Suprapubic skin (tissue), 4 donors: ENCODE measurements around the gene HLCS. TPM values are rescaled to one million over a fixed set of nuclear protein-coding genes. Genes with fewer than 3 reads are reported as not detected.

Experiments
- DNase-seq, 2 donors: peaks; one replicate each; pipeline ENCODE4 v3.0.0-alpha.2; 2019; ENCODE audit warnings: low spot score in 2 of 2
- H3K27ac ChIP-seq: fragments of 200-600 bp; sonication (generic); one replicate; pipeline ENCODE4 v1.5.1; 2019
- H3K27me3 ChIP-seq: fragments of 200-600 bp; sonication (generic); one replicate; pipeline ENCODE4 v1.5.1; 2019
- H3K36me3 ChIP-seq: fragments of 200-600 bp; sonication (generic); one replicate; pipeline ENCODE4 v1.5.1; 2019
- H3K4me1 ChIP-seq: fragments of 200-600 bp; sonication (generic); one replicate; pipeline ENCODE4 v1.5.1; 2019
- H3K4me3 ChIP-seq: fragments of 200-600 bp; sonication (generic); one replicate; pipeline ENCODE4 v1.5.1; 2019; ENCODE audit warnings: mild to moderate bottlenecking
- H3K9me3 ChIP-seq: fragments of 200-600 bp; sonication (generic); one replicate; pipeline ENCODE4 v1.5.1; 2019
- CTCF ChIP-seq, 2 donors: fragments of 200-600 bp in 1 of 2; fragments of 450-650 bp in 1 of 2; sonication (generic) in 1 of 2; IDR thresholded peaks; one replicate each; pipeline ENCODE4 v1.5.1; 2016 to 2019; ENCODE audit warnings: antibody characterized with exemption in 2 of 2, mild to moderate bottlenecking in 1 of 2, moderate library complexity in 1 of 2
- EP300 ChIP-seq: sonication (generic); formaldehyde crosslinking; IDR thresholded peaks from one replicate; pipeline ENCODE4 v1.6.1; 2017; ENCODE audit warnings: antibody characterized with exemption
- POLR2A ChIP-seq, 2 donors: fragments of 450-650 bp; IDR thresholded peaks; one replicate each; pipeline ENCODE4 v1.6.1; 2017; ENCODE audit warnings: antibody characterized with exemption in 2 of 2, mild to moderate bottlenecking in 2 of 2, moderate library complexity in 2 of 2
- POLR2AphosphoS5 ChIP-seq, 3 donors: sonication (generic); formaldehyde crosslinking; IDR thresholded peaks; one replicate each; pipeline ENCODE4 v1.6.1; 2017; ENCODE audit warnings: antibody characterized with exemption in 3 of 3
- WGBS: methylation state at CpG from one replicate; pipeline ENCODE4 v1.1.5; 2018; 5-methylcytosine and 5-hydroxymethylcytosine counted together
- total RNA-seq, 4 donors: library from RNA; depleted of rRNA; stranded (reverse); fragments of >200 nt; gene quantifications; one replicate each; pipeline ENCODE4 v1.1.0, GENCODE V29; 2016

HLCS gene
- total RNA-seq, 4 donors from 2014 or later: 8.4 to 16.1 (median 11.5) TPM

GRCh38 chr21:36743008-36743407 is 223.5 kb downstream of the HLCS start:
- Histone ChIP-seq H3K36me3 (no peaks in the 10 kb centered on the region), H3K27me3 (peaks cover 9% of the 10 kb centered on the region), H3K9me3 (no peaks in the 10 kb centered on the region), H3K4me1 (peaks cover 8% of the 10 kb centered on the region), H3K27ac (no peak overlapping the region), H3K4me3 (no peak overlapping the region)
- 90% methylated on average over 7 of the region's 7 CpGs for WGBS
- TF ChIP-seq CTCF (IDR thresholded peaks at IDR 0.05): no peak
- no peak for TF ChIP-seq EP300
- TF ChIP-seq POLR2AphosphoS5 (IDR thresholded peaks at IDR 0.05): no peak
- no peak for TF ChIP-seq POLR2A (IDR thresholded peaks at IDR 0.05)
- no peak for DNase-seq

GRCh38 chr21:36741506-36741905 is 225.0 kb downstream of the HLCS start:
- 73% methylated on average over 21 of the region's 21 CpGs for WGBS
- no peaks in the 10 kb centered on the region for H3K9me3 ChIP-seq
- no peak for DNase-seq

GRCh38 chr21:36738489-36739126 is 227.9 kb downstream of the HLCS start:
- Histone ChIP-seq H3K9me3 (no peaks in the 10 kb centered on the region), H3K4me1 (no peaks in the 10 kb centered on the region), H3K4me3 (no peak overlapping the region), H3K27me3 (peaks cover 13% of the 10 kb centered on the region), H3K27ac (no peak overlapping the region), H3K36me3 (no peaks in the 10 kb centered on the region)
- peak in 1 of 2 donors; percentile 49 for DNase-seq
- TF ChIP-seq CTCF (IDR thresholded peaks at IDR 0.05): no peak
- no peak for TF ChIP-seq POLR2AphosphoS5 (IDR thresholded peaks at IDR 0.05)
- TF ChIP-seq POLR2A (IDR thresholded peaks at IDR 0.05): no peak
- TF ChIP-seq EP300: no peak
- WGBS: 65% methylated on average over 8 of the region's 12 CpGs

More at GRCh38 chr21:36741506-36741905, 225.0 kb downstream of the HLCS start:
- Histone ChIP-seq H3K4me3 (no peak overlapping the region), H3K27me3 (peaks cover 7% of the 10 kb centered on the region), H3K4me1 (no peaks in the 10 kb centered on the region), H3K36me3 (no peaks in the 10 kb centered on the region), H3K27ac (no peak overlapping the region)
- TF ChIP-seq POLR2AphosphoS5 (IDR thresholded peaks at IDR 0.05): no peak
- TF ChIP-seq EP300: no peak
- no peak for TF ChIP-seq CTCF (IDR thresholded peaks at IDR 0.05)
- no peak for TF ChIP-seq POLR2A (IDR thresholded peaks at IDR 0.05)

- H3K9me3 ChIP-seq: no peaks in the 10 kb centered on the region
- TF ChIP-seq EP300 (no peak), POLR2A (IDR thresholded peaks at IDR 0.05) (no peak), CTCF (IDR thresholded peaks at IDR 0.05) (no peak), POLR2AphosphoS5 (IDR thresholded peaks at IDR 0.05) (no peak)
- no peak overlapping the region for H3K4me3 ChIP-seq
- no peaks in the 10 kb centered on the region for H3K4me1 ChIP-seq
- no peaks in the 10 kb centered on the region for H3K36me3 ChIP-seq
- 89% methylated on average over 11 of the region's 15 CpGs for WGBS
- H3K27ac ChIP-seq: no peak overlapping the region
- H3K27me3 ChIP-seq: peaks cover 24% of the 10 kb centered on the region
- DNase-seq: no peak
These were observed 230.6 kb downstream of the HLCS start for GRCh38 chr21:36735724-36736320.

GRCh38 chr21:36735201-36735515 is 231.3 kb downstream of the HLCS start:
- no peaks in the 10 kb centered on the region for H3K36me3 ChIP-seq
- H3K4me1 ChIP-seq: no peaks in the 10 kb centered on the region
- H3K9me3 ChIP-seq: no peaks in the 10 kb centered on the region
- TF ChIP-seq CTCF (IDR thresholded peaks at IDR 0.05) (no peak), POLR2AphosphoS5 (IDR thresholded peaks at IDR 0.05) (no peak), EP300 (no peak), POLR2A (IDR thresholded peaks at IDR 0.05) (no peak)
- no peak overlapping the region for H3K27ac ChIP-seq
- H3K4me3 ChIP-seq: no peak overlapping the region
- WGBS: 91% methylated on average over 3 of the region's 4 CpGs
- peaks cover 30% of the 10 kb centered on the region for H3K27me3 ChIP-seq
- DNase-seq: no peak
